Astrocyte of the spinal cord (primary cell): Measurements from ENCODE around the gene FKBP9.

Source experiments
- DNase-seq: peaks from one replicate; pipeline ENCODE4 v3.0.0; 2011; ENCODE audit warnings: low read depth, low spot score
- H3K4me3 ChIP-seq: 2 replicates; pipeline ENCODE4 v1.5.1; 2011; ENCODE audit warnings: low read depth, mild to moderate bottlenecking, low read length, moderate library complexity
- in situ Hi-C: cut with HindIII; loops from 2 replicates; pipeline ENCODE4 v1.10.0; 2017; ENCODE audit warnings: low sequenced_read_pairs
- TF ChIP-seq, protein P1 (sequence below): IDR thresholded peaks from 2 replicates; pipeline ENCODE4 v1.5.1; 2012; ENCODE audit warnings: low read depth, mild to moderate bottlenecking, low read length, inconsistent platforms

FKBP9 gene

DNA sequence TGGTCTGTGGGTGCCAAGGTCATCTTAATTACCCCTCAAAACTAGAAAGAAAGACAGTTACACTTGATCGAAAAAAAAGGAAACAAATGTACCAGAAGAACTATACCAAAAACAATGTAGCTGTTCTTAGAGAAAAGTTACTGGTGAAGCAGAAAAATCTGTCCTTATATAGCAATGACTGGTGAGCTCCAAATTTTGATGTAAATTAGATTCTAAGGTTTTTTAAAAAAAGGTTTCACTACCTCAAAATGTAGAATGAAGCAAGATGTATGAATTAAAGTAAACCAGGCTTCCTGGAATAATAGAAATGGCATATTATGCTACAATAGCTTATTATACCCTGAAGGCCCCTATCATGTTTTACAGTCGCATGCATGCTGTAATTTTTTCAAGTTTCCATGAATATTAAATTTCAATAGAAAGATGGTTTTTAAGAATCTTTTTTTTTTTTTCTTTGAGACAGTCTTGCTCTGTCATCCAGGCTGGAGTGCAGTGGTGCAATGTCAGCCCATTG is 28.4 kb upstream of the FKBP9 start:
- TF ChIP-seq, protein P1, sequence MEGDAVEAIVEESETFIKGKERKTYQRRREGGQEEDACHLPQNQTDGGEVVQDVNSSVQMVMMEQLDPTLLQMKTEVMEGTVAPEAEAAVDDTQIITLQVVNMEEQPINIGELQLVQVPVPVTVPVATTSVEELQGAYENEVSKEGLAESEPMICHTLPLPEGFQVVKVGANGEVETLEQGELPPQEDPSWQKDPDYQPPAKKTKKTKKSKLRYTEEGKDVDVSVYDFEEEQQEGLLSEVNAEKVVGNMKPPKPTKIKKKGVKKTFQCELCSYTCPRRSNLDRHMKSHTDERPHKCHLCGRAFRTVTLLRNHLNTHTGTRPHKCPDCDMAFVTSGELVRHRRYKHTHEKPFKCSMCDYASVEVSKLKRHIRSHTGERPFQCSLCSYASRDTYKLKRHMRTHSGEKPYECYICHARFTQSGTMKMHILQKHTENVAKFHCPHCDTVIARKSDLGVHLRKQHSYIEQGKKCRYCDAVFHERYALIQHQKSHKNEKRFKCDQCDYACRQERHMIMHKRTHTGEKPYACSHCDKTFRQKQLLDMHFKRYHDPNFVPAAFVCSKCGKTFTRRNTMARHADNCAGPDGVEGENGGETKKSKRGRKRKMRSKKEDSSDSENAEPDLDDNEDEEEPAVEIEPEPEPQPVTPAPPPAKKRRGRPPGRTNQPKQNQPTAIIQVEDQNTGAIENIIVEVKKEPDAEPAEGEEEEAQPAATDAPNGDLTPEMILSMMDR, result no peak
- in situ Hi-C loops, result no loop called here
- H3K4me3 ChIP-seq, result no peak overlapping the region
- DNase-seq, result no peak

DNA sequence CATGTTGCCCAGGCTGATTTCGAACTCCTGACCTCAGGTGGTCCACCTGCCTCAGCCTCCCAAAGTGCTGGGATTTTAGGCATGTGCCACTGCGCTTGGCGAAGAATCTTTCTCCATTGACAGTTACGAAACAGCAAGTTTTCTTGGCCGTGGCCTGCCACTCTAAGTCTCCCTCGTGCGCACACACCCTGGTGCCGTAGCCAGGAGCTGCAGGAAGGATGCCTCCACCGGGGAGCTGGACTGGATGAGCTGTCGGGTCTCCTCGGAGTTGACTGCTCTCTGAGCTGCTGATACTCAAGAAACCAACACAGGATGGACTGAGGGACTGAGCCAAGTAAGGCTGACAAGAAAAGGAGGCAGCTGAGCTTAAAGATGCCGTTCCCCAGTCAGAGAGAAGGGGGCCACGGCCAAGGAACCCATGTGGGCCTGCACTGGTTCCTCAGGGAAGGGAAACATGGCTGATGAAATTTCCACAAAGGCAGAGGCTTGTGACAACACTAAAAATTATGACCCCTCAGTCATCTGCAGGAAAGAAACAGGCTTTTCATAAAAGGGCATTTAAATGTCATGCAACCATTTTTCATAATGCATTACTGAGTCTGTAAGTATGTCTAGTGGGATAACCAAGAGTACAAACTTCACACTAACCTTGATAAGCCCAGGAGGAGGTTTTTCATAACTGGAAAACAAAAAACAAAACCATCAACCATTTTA is 27.7 kb upstream of the FKBP9 start:
- in situ Hi-C loops, result no loop called here
- TF ChIP-seq, protein P1, result no peak
- H3K4me3 ChIP-seq, result no peak overlapping the region
- DNase-seq, result no peak

DNA sequence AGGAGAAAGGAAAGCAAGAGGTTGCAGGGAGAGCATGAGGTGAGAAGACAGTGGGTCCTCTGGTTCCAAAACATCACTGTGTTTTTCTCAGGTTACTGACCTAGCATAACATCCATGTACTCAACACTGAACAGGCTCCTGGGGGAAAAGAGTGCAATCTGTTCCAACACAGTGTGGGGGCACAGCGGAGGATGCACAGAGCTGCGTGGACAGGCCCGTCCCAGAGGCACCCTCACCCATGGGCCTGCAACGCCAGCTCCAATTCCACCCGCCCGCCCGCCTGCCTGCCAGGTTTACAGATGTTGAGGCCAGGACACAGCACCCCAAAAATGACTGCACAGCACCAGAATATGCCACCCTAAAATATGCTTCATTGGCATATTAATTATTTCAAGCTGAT is 26.9 kb upstream of the FKBP9 start:
- TF ChIP-seq, protein P1, result no peak
- in situ Hi-C loops, result no loop called here
- DNase-seq, result no peak
- no peak overlapping the region for H3K4me3 ChIP-seq

DNA sequence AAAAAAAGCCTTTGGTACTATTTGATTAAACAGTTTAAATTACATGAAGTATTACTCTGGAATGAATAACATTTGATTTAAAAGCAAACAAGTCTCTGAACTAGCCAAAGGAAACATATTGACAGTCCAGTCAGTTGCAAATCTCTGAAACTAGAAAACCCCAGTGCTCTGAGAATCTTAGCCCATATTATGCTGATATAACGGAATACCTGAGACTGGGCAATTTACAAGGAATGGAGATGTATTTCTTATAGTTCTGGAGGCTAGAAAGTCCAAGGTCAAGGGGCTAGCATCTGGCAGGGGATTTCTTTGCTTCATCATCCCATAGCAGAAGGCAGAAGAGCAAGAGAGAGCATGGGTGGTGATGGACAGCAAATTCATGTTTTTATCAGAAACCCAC is 21.7 kb upstream of the FKBP9 start:
- H3K4me3 ChIP-seq, result no peak overlapping the region
- in situ Hi-C loops, result no loop called here
- TF ChIP-seq, protein P1, result no peak
- no peak for DNase-seq

DNA sequence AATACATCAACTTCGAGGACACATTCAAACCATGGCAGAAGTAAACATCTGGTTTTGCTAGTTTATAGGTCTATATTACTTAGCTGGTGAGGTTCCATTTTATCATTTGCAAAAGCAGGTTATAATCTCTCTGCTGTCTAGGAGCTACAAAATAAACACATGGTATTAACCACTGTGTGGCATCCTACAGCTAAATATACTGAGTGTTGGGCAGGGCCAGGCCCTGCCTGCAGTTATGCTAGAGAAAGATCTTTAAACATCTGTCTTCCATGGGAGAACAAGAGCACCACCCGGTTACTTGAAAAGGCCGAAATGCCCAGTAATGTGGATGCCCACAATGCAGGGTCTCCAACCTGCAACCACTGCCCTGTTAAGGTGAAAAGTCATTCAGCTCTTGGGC is 20.6 kb upstream of the FKBP9 start:
- DNase-seq, result no peak
- in situ Hi-C loops, result no loop called here
- TF ChIP-seq, protein P1, result no peak
- no peak overlapping the region for H3K4me3 ChIP-seq

DNA sequence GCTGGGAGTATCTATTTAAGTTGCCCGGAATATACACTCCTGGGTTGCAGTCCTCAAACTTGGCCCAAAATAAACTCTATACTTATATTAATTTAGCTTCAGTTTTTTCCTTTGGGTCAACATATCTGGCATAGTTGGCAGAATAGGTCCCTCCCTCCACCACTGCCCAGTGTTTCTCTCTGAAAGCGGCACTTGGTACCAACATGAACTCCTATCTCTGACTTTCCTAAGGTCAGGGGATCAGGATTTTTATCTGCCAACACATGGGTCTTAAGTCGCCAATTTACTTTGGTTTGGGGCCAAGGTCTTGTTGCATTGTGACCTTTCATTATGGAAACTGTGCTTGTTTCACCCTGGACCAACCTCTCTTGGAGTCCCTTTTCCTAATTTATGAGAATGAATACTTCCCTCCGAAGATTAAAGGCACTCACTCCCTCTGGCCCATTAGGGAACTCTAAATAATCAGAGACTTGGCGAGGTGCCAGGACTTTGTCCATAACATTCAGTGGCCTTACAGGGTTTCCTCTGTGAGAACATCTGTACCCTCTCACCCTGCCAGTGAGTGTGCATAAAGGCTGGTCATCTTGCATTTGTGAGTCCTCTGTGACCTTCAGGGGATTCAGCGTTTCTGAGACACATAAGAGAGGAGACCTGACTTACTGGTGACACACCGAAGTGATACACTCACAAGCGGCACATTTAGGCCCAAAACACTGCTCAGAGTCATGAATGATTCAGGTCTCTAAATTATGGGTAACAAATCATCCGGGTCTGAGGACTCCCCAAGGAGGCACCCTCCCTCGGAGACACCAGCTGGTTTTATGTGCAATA is 19.7 kb upstream of the FKBP9 start:
- peak; percentile 22 for DNase-seq
- TF ChIP-seq, protein P1, result no peak
- no peak overlapping the region for H3K4me3 ChIP-seq
- in situ Hi-C loops, result no loop called here
